Activated CD8-positive, alpha-beta T cell treated with anti-CD3 and anti-CD28 coated beads, Interleukin-2, amount 10 ng/mL, durations not matched to agents 7 days and 5 days (primary cell): Measurements from ENCODE around the gene HTATSF1. TPM values are rescaled to one million over a fixed set of nuclear protein-coding genes. Genes with fewer than 3 reads are reported as not detected.

ENCODE experiments used
- ATAC-seq: fragments of 150-1000 bp; cut with Tn5 transposase; one replicate; pipeline ENCODE4 v1.10.0; 2021; ENCODE audit warnings: moderate library complexity
- CTCF ChIA-PET: fragments of 350-600 bp; sonication (Branson Sonifier 250); formaldehyde crosslinking; loops from one replicate; lab custom pipeline; 2021; ENCODE audit warnings: antibody characterized with exemption; lab: Charles Lee
- POLR2A ChIA-PET: fragments of 350-600 bp; sonication (Branson Sonifier 250); formaldehyde crosslinking; loops from one replicate; lab custom pipeline; 2021; ENCODE audit warnings: antibody characterized with exemption; lab: Charles Lee
- DNase-seq: peaks from one replicate; pipeline ENCODE4 v3.0.0-alpha.2; 2020
- H3K27ac Mint-ChIP-seq: one replicate; pipeline ENCODE4 v1.8.0; 2021; ENCODE audit warnings: mild to moderate bottlenecking, mixed read lengths
- H3K27me3 Mint-ChIP-seq: one replicate; pipeline ENCODE4 v1.8.0; 2021; ENCODE audit warnings: low read depth, mixed read lengths
- H3K36me3 Mint-ChIP-seq: one replicate; pipeline ENCODE4 v1.8.0; 2021; ENCODE audit warnings: low read depth, mixed read lengths
- H3K4me1 Mint-ChIP-seq: one replicate; pipeline ENCODE4 v1.8.0; 2021; ENCODE audit warnings: low read depth, mixed read lengths
- H3K4me3 Mint-ChIP-seq: one replicate; pipeline ENCODE4 v1.8.0; 2021; ENCODE audit warnings: mild to moderate bottlenecking, mixed read lengths
- H3K9me3 Mint-ChIP-seq: one replicate; pipeline ENCODE4 v1.8.0; 2022; ENCODE audit warnings: mixed read lengths; ENCODE audit not compliant: insufficient read depth
- microRNA-seq: library from miRNA; unstranded; fragments of <30 nt; microRNA quantifications from one replicate; pipeline ENCODE4 v1.2.0, GENCODE V29; 2022
- total RNA-seq, 2 experiments: library from RNA; stranded (reverse); gene quantifications; one replicate each; pipeline ENCODE4 v1.2.3, GENCODE V29; 2021

HTATSF1 gene
- total RNA-seq, 2 experiments from 2014 or later = 93.6 to 96.2 TPM

DNA sequence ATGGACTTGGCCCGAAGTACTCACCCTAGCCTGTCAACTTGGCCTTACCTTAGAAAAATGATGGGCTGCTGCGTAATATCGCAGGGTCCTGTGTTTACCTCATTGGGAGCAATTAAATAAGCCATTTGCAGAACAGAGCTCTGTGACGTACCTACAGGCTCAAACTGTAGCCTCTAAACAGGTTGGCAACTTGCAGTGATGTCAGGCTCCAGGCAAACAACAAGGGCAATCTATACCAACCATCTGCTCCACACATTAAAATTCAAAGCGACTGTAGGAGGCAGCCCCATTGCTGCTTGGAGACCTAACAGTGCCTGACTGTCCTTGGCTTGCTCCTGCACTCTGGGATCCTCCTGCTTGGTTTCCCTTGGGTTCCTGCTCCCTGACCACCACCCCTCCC is 51.8 kb downstream of the HTATSF1 start:
- H3K4me1 Mint-ChIP-seq = peaks cover 51% of the 10 kb centered on the region
- DNase-seq (no peak), ATAC-seq (no peak)
- CTCF ChIA-PET = no interaction called here
- peak overlapping the region; percentile 23 for H3K27ac Mint-ChIP-seq
- POLR2A ChIA-PET = no interaction called here
- peaks cover 4% of the 10 kb centered on the region for H3K36me3 Mint-ChIP-seq
- H3K9me3 Mint-ChIP-seq = no peaks in the 10 kb centered on the region
- no peaks in the 10 kb centered on the region for H3K27me3 Mint-ChIP-seq
- no peak overlapping the region for H3K4me3 Mint-ChIP-seq

DNA sequence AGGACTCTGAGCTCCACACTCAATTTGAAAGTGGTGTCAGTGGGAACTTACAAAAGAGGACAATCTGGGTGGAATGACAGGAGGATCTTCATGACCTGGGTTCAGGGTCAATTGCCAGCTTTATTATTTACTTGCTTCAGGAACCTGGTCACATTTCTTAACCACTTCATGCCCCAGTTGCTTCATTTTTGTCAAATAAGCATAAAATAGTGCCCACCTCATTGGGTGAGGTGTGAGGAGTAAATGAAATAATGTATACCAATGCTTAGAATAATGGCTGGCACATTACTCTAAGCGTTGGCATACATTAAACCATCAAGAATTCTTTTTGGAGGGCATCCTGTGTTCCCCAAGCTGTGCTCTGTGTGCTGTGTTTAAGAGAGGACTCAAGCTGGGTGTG is 54.0 kb downstream of the HTATSF1 start:
- CTCF ChIA-PET = no interaction called here

DNA sequence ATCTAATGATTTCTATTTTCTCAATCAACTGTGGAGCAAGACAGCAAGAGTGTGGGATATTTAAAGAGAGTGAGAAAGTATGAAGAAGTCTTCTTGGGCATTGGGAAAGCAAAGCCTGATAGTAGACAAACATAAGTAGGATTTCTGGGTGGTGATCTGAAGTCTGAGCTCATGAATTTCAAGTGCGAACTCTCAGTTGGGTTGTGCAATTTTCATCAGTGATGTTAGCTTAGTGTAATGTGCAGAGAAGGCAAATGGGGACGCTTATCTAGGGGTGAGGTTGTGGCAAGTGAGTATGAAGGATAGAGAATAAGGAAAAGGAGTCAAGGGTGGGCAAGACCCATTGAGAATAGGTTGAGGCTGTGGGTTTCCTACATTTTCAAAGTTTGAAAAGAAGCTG is 58.3 kb downstream of the HTATSF1 start:
- POLR2A ChIA-PET = interaction anchor here (0.9 to 1.0 kb wide), 2 partner anchors 10 to 59 kb away, joined by 3 read pairs; partner anchors contain the start of gene HTATSF1
- Mint-ChIP-seq H3K36me3 (no peaks in the 10 kb centered on the region), H3K27me3 (no peaks in the 10 kb centered on the region), H3K4me1 (peaks cover 4% of the 10 kb centered on the region), H3K4me3 (no peak overlapping the region), H3K9me3 (no peaks in the 10 kb centered on the region), H3K27ac (no peak overlapping the region)
- DNase-seq = no peak
- no peak for ATAC-seq
- CTCF ChIA-PET = interaction anchor here (0.7 to 1.3 kb wide), 3 partner anchors 21 to 39 kb away, joined by 3 to 6 read pairs (median 3); no protein-coding TSS in a partner anchor

More for the DNA sequence above, 54.0 kb downstream of the HTATSF1 start:
- POLR2A ChIA-PET = no interaction called here
- Mint-ChIP-seq H3K27ac (no peak overlapping the region), H3K4me1 (peaks cover 29% of the 10 kb centered on the region), H3K9me3 (no peaks in the 10 kb centered on the region), H3K27me3 (no peaks in the 10 kb centered on the region), H3K36me3 (peaks cover 4% of the 10 kb centered on the region), H3K4me3 (no peak overlapping the region)
- DNase-seq (no peak), ATAC-seq (no peak)

Small RNA genes lying within 50 kb of the gene (microRNA-seq; reads per million reads assigned to microRNA genes)
- not detected for gene MIR934

Other genes starting within 250 kb of the HTATSF1 start
- 10 to 100 TPM; 12.2 to 13.3 TPM for gene MAP7D3, start 246.2 kb upstream of the HTATSF1 start, total RNA-seq
- gene ADGRG4, start 196.6 kb upstream of the HTATSF1 start, total RNA-seq = not detected
- not detected for gene BRS3, start 9.6 kb upstream of the HTATSF1 start, total RNA-seq
- not detected for gene VGLL1, start 34.6 kb downstream of the HTATSF1 start, total RNA-seq
- gene CD40LG, start 150.6 kb downstream of the HTATSF1 start, total RNA-seq = 1 to 10 TPM; 4.7 to 5.1 TPM